CD14-positive monocyte (primary cell): Measurements from ENCODE around the gene PRRX2. TPM values are rescaled to one million over a fixed set of nuclear protein-coding genes. Genes with fewer than 3 reads are reported as not detected.

Source experiments
- DNase-seq, 3 donors: peaks; one replicate each; pipeline ENCODE4 v3.0.0-alpha.2; 2011 to 2022
- H2AFZ ChIP-seq: 2 replicates; pipeline ENCODE4 v1.6.0; 2012; ENCODE audit warnings: mild to moderate bottlenecking, low read depth, low read length, inconsistent platforms; ENCODE audit not compliant: insufficient read depth, poor library complexity, severe bottlenecking
- H3K27ac ChIP-seq, 2 donors: 1 replicate in 1 of 2; 2 replicates in 1 of 2; pipeline ENCODE4 v1.5.1; 2012 to 2013; ENCODE audit warnings: low read length in 2 of 2, control low read depth in 1 of 2, inconsistent platforms in 1 of 2, low read depth in 1 of 2, mild to moderate bottlenecking in 1 of 2
- H3K27me3 ChIP-seq, 2 donors: one replicate each; pipeline versions ENCODE4 v1.6.0 to v1.6.1; 2011 to 2013; ENCODE audit warnings: low read length in 2 of 2; ENCODE audit not compliant: control insufficient read depth in 2 of 2, insufficient read depth in 2 of 2
- H3K36me3 ChIP-seq, 2 donors: replicated peaks in 1 of 2; 1 replicate in 1 of 2; 2 replicates in 1 of 2; pipeline versions ENCODE4 v1.5.1 to v1.6.1; 2012 to 2013; ENCODE audit warnings: low read length in 2 of 2, control low read depth in 1 of 2, inconsistent platforms in 1 of 2, mild to moderate bottlenecking in 1 of 2; ENCODE audit not compliant: insufficient read depth in 2 of 2, control insufficient read depth in 1 of 2
- H3K4me1 ChIP-seq, 2 donors: 1 replicate in 1 of 2; 2 replicates in 1 of 2; pipeline versions ENCODE4 v1.5.1 to v1.6.1; 2012 to 2013; ENCODE audit warnings: low read length in 2 of 2, control low read depth in 1 of 2, inconsistent platforms in 1 of 2, mild to moderate bottlenecking in 1 of 2, moderate library complexity in 1 of 2; ENCODE audit not compliant: insufficient read depth in 2 of 2, control insufficient read depth in 1 of 2
- H3K4me2 ChIP-seq: replicated peaks from 2 replicates; pipeline ENCODE3; 2012; ENCODE audit warnings: low read length, moderate library complexity, mild to moderate bottlenecking; ENCODE audit not compliant: poor library complexity, severe bottlenecking; ENCODE audit errors: extremely low read depth
- H3K4me3 ChIP-seq, 3 experiments: fragments of 200-600 bp in 1 of 3; sonication (generic) in 1 of 3; replicated peaks in 1 of 3; 1 replicate in 2 of 3; 2 replicates in 1 of 3; pipeline ENCODE4 v1.5.1; 2011 to 2013; ENCODE audit warnings: low read length in 3 of 3, mild to moderate bottlenecking in 3 of 3, control low read depth in 2 of 3, low read depth in 2 of 3, inconsistent platforms in 1 of 3, moderate library complexity in 1 of 3
- H3K79me2 ChIP-seq: 2 replicates; pipeline ENCODE4 v1.6.0; 2012; ENCODE audit warnings: mild to moderate bottlenecking, control low read depth, inconsistent platforms, low read length, moderate library complexity; ENCODE audit not compliant: insufficient read depth
- H3K9ac ChIP-seq: 2 replicates; pipeline ENCODE4 v1.6.0; 2017; ENCODE audit warnings: low read length, mild to moderate bottlenecking; ENCODE audit not compliant: insufficient read depth, poor library complexity, severe bottlenecking
- H3K9me3 ChIP-seq, 2 donors: replicated peaks in 1 of 2; 1 replicate in 1 of 2; 2 replicates in 1 of 2; pipeline versions ENCODE4 v1.5.1 to v1.6.1; 2012 to 2013; ENCODE audit warnings: low read length in 2 of 2, control low read depth in 1 of 2; ENCODE audit not compliant: control insufficient read depth in 1 of 2, insufficient read depth in 1 of 2
- H4K20me1 ChIP-seq: 2 replicates; pipeline ENCODE4 v1.6.0; 2012; ENCODE audit warnings: mild to moderate bottlenecking, low read length, control low read depth, moderate library complexity; ENCODE audit not compliant: insufficient read depth
- H3K27ac Mint-ChIP-seq, 7 donors: one replicate each; pipeline ENCODE4 v1.8.0; 2020; ENCODE audit warnings: mild to moderate bottlenecking in 7 of 7, mixed read lengths in 7 of 7, moderate library complexity in 6 of 7, inconsistent platforms in 2 of 7
- H3K27me3 Mint-ChIP-seq, 3 donors: one replicate each; pipeline ENCODE4 v1.8.0; 2021 to 2022; ENCODE audit warnings: low read depth in 3 of 3, mild to moderate bottlenecking in 3 of 3, mixed read lengths in 3 of 3, moderate library complexity in 3 of 3, inconsistent platforms in 1 of 3
- H3K36me3 Mint-ChIP-seq, 2 donors: one replicate each; pipeline ENCODE4 v1.8.0; 2020; ENCODE audit warnings: mixed read lengths in 2 of 2, inconsistent platforms in 1 of 2, mild to moderate bottlenecking in 1 of 2
- H3K4me1 Mint-ChIP-seq: one replicate; pipeline ENCODE4 v1.8.0; 2020; ENCODE audit warnings: mild to moderate bottlenecking, mixed read lengths
- H3K4me3 Mint-ChIP-seq, 2 donors: one replicate each; pipeline ENCODE4 v1.8.0; 2020; ENCODE audit warnings: mild to moderate bottlenecking in 2 of 2, mixed read lengths in 2 of 2, moderate library complexity in 1 of 2
- H3K9me3 Mint-ChIP-seq, 7 donors: one replicate each; pipeline ENCODE4 v1.8.0; 2020 to 2022; ENCODE audit warnings: mixed read lengths in 7 of 7, mild to moderate bottlenecking in 6 of 7, moderate library complexity in 6 of 7, inconsistent platforms in 2 of 7
- WGBS: methylation state at CpG from one replicate; pipeline ENCODE4 v1.1.5; 2013; ENCODE audit warnings: missing lambda C conversion rate; ENCODE audit not compliant: insufficient coverage; 5-methylcytosine and 5-hydroxymethylcytosine counted together
- intact Hi-C, 2 donors: fragments of 100-400 bp; cut with micrococcal nuclease; formaldehyde crosslinking; loops; one replicate each; pipeline versions ENCODE4 v1.15.0 to v1.15.1; 2023
- polyA plus RNA-seq, 3 donors: library from polyadenylated mRNA; depleted of rRNA in 1 of 3; unstranded in 2 of 3; stranded (reverse) in 1 of 3; fragments of 300-500 nt in 2 of 3; fragments of >200 nt in 1 of 3; fragmentation: Illumina TruSeq in 2 of 3; gene quantifications; 1 replicate in 2 of 3; 2 replicates in 1 of 3; pipeline ENCODE4 v1.2.3, GENCODE V29; 2012 to 2021
- TF ChIP-seq, protein P1 (sequence below): fragments of 200-600 bp; IDR thresholded peaks from one replicate; pipeline ENCODE4 v1.8.0; 2022; ENCODE audit warnings: antibody characterized with exemption, mild to moderate bottlenecking

Gene PRRX2
- polyA plus RNA-seq, 3 donors = not detected

DNA sequence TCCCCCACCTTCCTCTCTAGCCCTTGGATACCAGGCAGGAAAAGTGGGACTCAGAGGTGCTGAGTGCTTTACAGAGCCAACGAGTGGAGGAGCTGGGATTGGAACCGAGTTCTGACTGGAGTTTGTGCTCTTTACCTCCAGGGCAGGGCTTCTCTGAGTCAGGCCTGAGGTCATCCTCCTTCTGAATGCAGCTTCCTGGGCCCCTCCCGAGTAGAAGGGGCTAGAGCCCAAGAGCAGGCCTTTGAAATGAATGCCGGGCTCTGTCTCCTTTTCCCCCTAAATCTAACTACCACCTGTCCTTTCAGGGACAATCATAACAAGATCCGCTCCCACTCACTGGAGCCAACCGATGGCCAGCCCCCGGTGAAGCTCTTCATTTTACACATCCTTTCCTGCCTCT lies 74.7 kb downstream of the PRRX2 start:
- Histone ChIP-seq H4K20me1 (no peaks in the 10 kb centered on the region), H3K4me1 (peaks cover 6 to 16% of the 10 kb centered on the region in 2 donors), H3K9ac (no peak overlapping the region), H3K79me2 (no peaks in the 10 kb centered on the region), H2AFZ (no peak overlapping the region), H3K4me3 (no peak overlapping the region), H3K27me3 (peaks cover 0 to 8% of the 10 kb centered on the region in 2 donors), H3K4me2 (no peak overlapping the region), H3K27ac (no peak overlapping the region), H3K9me3 (no peaks in the 10 kb centered on the region), H3K36me3 (no peaks in the 10 kb centered on the region)
- no peak for DNase-seq
- intact Hi-C loops = no loop called here
- WGBS = 100% methylated on average over 4 of the region's 7 CpGs
- TF ChIP-seq, protein P1, sequence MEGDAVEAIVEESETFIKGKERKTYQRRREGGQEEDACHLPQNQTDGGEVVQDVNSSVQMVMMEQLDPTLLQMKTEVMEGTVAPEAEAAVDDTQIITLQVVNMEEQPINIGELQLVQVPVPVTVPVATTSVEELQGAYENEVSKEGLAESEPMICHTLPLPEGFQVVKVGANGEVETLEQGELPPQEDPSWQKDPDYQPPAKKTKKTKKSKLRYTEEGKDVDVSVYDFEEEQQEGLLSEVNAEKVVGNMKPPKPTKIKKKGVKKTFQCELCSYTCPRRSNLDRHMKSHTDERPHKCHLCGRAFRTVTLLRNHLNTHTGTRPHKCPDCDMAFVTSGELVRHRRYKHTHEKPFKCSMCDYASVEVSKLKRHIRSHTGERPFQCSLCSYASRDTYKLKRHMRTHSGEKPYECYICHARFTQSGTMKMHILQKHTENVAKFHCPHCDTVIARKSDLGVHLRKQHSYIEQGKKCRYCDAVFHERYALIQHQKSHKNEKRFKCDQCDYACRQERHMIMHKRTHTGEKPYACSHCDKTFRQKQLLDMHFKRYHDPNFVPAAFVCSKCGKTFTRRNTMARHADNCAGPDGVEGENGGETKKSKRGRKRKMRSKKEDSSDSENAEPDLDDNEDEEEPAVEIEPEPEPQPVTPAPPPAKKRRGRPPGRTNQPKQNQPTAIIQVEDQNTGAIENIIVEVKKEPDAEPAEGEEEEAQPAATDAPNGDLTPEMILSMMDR = no peak
- H3K27me3 Mint-ChIP-seq = peaks cover 18 to 50% (median 32%) of the 10 kb centered on the region in 3 donors
- H3K9me3 Mint-ChIP-seq = peaks cover 0 to 6% (median 0%) of the 10 kb centered on the region in 7 donors
- H3K4me1 Mint-ChIP-seq = peaks cover 16% of the 10 kb centered on the region
- no peak overlapping the region for H3K27ac Mint-ChIP-seq
- H3K4me3 Mint-ChIP-seq = no peak overlapping the region
- peaks cover 4 to 12% of the 10 kb centered on the region in 2 donors for H3K36me3 Mint-ChIP-seq

DNA sequence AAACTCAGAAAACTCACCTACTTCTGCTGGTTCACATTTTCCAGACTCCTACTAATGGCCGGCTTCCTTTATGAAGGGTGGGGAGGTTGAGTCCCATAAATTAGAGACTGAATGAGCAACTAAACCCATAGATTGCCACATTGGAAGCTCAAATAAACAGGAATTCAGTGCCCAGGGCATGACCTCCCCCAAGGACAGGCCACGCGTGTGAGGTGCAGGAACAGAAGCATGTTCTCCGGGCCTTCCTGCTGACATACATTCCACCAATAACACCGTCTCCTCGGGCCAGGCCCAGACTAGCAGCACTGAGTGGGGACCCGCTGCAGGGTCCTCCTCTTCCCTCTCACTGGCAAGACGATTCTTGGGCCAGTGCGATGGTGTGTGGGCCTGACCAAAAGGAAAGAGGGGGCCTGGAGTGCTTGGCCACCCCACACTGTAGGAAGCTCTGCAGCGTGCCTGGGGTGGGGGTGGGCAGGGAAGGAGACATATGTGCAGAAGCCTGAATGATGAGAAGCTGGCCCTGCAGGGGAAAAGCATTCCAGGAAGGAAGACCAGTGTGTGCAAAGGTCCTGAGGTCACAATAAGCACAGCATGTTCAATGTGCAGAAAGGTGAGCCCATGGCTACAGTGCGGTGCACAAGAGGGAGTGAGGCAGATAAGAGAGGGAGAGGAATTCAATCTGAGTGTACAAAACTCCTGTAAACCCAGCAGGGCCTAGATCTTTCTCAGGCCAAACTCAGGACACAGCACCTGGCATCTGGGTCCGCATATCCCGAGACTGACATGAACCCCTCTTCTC lies 75.4 kb downstream of the PRRX2 start:
- intact Hi-C loops = no loop called here
- H3K27me3 ChIP-seq = peaks cover 0 to 8% of the 10 kb centered on the region in 2 donors
- H3K4me2 ChIP-seq = no peak overlapping the region
- H4K20me1 ChIP-seq = no peaks in the 10 kb centered on the region
- peaks cover 4 to 12% of the 10 kb centered on the region in 2 donors for H3K36me3 Mint-ChIP-seq
- no peaks in the 10 kb centered on the region for H3K36me3 ChIP-seq
- H3K4me1 Mint-ChIP-seq = peaks cover 17% of the 10 kb centered on the region
- H3K9ac ChIP-seq = no peak overlapping the region
- peaks cover 0 to 6% (median 0%) of the 10 kb centered on the region in 7 donors for H3K9me3 Mint-ChIP-seq
- no peak overlapping the region for H3K4me3 ChIP-seq
- DNase-seq = no peak
- H3K9me3 ChIP-seq = no peaks in the 10 kb centered on the region
- no peak overlapping the region for H3K4me3 Mint-ChIP-seq
- H2AFZ ChIP-seq = no peak overlapping the region
- H3K27ac Mint-ChIP-seq = no peak overlapping the region
- 97% methylated on average over 7 of the region's 13 CpGs for WGBS
- TF ChIP-seq, protein P1 = no peak
- H3K79me2 ChIP-seq = no peaks in the 10 kb centered on the region
- peaks cover 6 to 17% of the 10 kb centered on the region in 2 donors for H3K4me1 ChIP-seq
- no peak overlapping the region for H3K27ac ChIP-seq
- peaks cover 18 to 46% (median 33%) of the 10 kb centered on the region in 3 donors for H3K27me3 Mint-ChIP-seq
